OCI-LY7 (cell line): ENCODE measurements around the gene KLRC2. TPM values are rescaled to one million over a fixed set of nuclear protein-coding genes. Genes with fewer than 3 reads are reported as not detected.
A peak's percentile ranks its signal among the peaks of the same experiment; 100 is the strongest.

Experiments used
- BruUV-seq: library from RNA; stranded (reverse); fragments of 400-500 nt; replicated peaks from 2 replicates; lab custom pipeline; 2021; lab: Mats Ljungman, UMichigan
- CTCF ChIA-PET: fragments of 300-600 bp; sonication (Branson Sonifier 250); formaldehyde crosslinking; loops from one replicate; lab custom pipeline; 2022; ENCODE audit warnings: antibody characterized with exemption; ENCODE audit not compliant: unreplicated experiment; lab: Charles Lee
- POLR2A ChIA-PET: fragments of 300-600 bp; sonication (Branson Sonifier 250); formaldehyde crosslinking; loops from one replicate; lab custom pipeline; 2022; ENCODE audit warnings: antibody characterized with exemption; lab: Charles Lee
- DNase-seq: peaks from one replicate; pipeline ENCODE4 v3.0.0-alpha.2; 2015; ENCODE audit warnings: low spot score
- H2AFZ ChIP-seq: fragments of 200-600 bp; sonication (generic), shearing (Covaris generic); 2 replicates; pipeline ENCODE4 v1.6.1; 2014; ENCODE audit warnings: mild to moderate bottlenecking, antibody characterized with exemption, low read length, moderate library complexity
- H3K27ac ChIP-seq: fragments of 200-600 bp; sonication (generic); 2 replicates; pipeline ENCODE4 v1.5.1; 2014; ENCODE audit warnings: mixed run types, low read depth, mild to moderate bottlenecking, moderate library complexity, low read length, inconsistent platforms; ENCODE audit not compliant: poor library complexity, severe bottlenecking
- H3K36me3 ChIP-seq: fragments of 200-600 bp; sonication (generic); 2 replicates; pipeline ENCODE4 v1.6.1; 2014; ENCODE audit warnings: mild to moderate bottlenecking, antibody characterized with exemption, low read length, moderate library complexity, mixed read lengths; ENCODE audit not compliant: insufficient read depth
- H3K4me1 ChIP-seq: fragments of 200-600 bp; sonication (generic); 2 replicates; pipeline ENCODE4 v1.5.1; 2014; ENCODE audit warnings: mild to moderate bottlenecking, low read length; ENCODE audit not compliant: insufficient read depth, poor library complexity, severe bottlenecking
- H3K4me2 ChIP-seq: fragments of 200-600 bp; sonication (generic); 2 replicates; pipeline ENCODE4 v1.6.1; 2014; ENCODE audit warnings: mild to moderate bottlenecking, low read length
- H3K4me3 ChIP-seq: fragments of 200-600 bp; sonication (generic); 2 replicates; pipeline ENCODE4 v1.5.1; 2014; ENCODE audit warnings: mild to moderate bottlenecking, low read depth, low read length; ENCODE audit not compliant: poor library complexity, severe bottlenecking
- H3K79me2 ChIP-seq: fragments of 200-600 bp; sonication (generic); 2 replicates; pipeline ENCODE4 v1.6.1; 2016; ENCODE audit warnings: low read depth, mild to moderate bottlenecking, low read length, moderate library complexity, mixed read lengths; ENCODE audit not compliant: insufficient read depth
- H3K9me2 ChIP-seq: fragments of 200-600 bp; sonication (generic); 2 replicates; pipeline ENCODE4 v1.6.1; 2016; ENCODE audit warnings: mild to moderate bottlenecking, low read length, mixed read lengths; ENCODE audit not compliant: insufficient read depth
- H3K9me3 ChIP-seq: fragments of 200-600 bp; sonication (generic); 2 replicates; pipeline ENCODE4 v1.6.1; 2014; ENCODE audit warnings: mild to moderate bottlenecking, mixed run types, low read length, mixed read lengths
- H4K20me1 ChIP-seq: fragments of 200-600 bp; sonication (generic); 2 replicates; pipeline ENCODE4 v1.6.1; 2014; ENCODE audit warnings: mild to moderate bottlenecking, antibody characterized with exemption, low read length, moderate library complexity, mixed read lengths; ENCODE audit not compliant: insufficient read depth
- EZH2phosphoT487 ChIP-seq: fragments of 200-600 bp; sonication (generic); IDR thresholded peaks from 2 replicates; pipeline ENCODE4 v1.6.1; 2018; ENCODE audit warnings: low read depth, borderline replicate concordance, mild to moderate bottlenecking, mixed run types, antibody characterized with exemption, low read length, moderate library complexity, mixed read lengths
- intact Hi-C: fragments of 100-400 bp; cut with micrococcal nuclease; formaldehyde crosslinking; loops from one replicate; pipeline ENCODE4 v1.10.0; 2022; ENCODE audit not compliant: unreplicated experiment
- total RNA-seq, 2 experiments: library from RNA; depleted of rRNA in 1 of 2; stranded (reverse); fragments of >200 nt in 1 of 2; shearing (Covaris generic) in 1 of 2; gene quantifications; 2 replicates each; pipeline ENCODE4 v1.2.3, GENCODE V29; 2014 to 2022
- TF ChIP-seq, protein P1 (sequence below): fragments of 200-600 bp; sonication (generic); conservative IDR thresholded peaks from 2 replicates; pipeline ENCODE4 v1.5.1; 2014; ENCODE audit warnings: mild to moderate bottlenecking, antibody characterized with exemption, low read length, moderate library complexity, mixed read lengths

KLRC2 gene
- total RNA-seq, 2 experiments from 2014 or later: not detected

GRCh38 chr12:10409392-10409791 is 26.4 kb downstream of the KLRC2 start, which contains the start of gene KLRC4:
Gene KLRC4 (minus strand): TSS chr12:10409757. CDS start chr12:10409575, 182 bp downstream.
- Histone ChIP-seq H3K4me3 (peak within 1 kb of the TSS; percentile 73), H3K36me3 (peaks cover 27% of the 10 kb centered on the region), H3K27ac (peak within 1 kb of the TSS; percentile 86), H3K4me1 (peaks cover 47% of the 10 kb centered on the region), H3K79me2 (peaks cover 45% of the 10 kb centered on the region), H3K9me2 (no peaks in the 10 kb centered on the region), H4K20me1 (no peaks in the 10 kb centered on the region), H3K4me2 (peak within 1 kb of the TSS; percentile 79), H3K9me3 (peaks cover 19% of the 10 kb centered on the region), H2AFZ (peak within 1 kb of the TSS; percentile 36; the same call in 1 of the 2 replicates)
- no TSS peak for BruUV-seq
- ChIA-PET POLR2A (interaction anchor here (0.6 kb wide), 1 partner anchor 12 kb away, joined by 5 read pairs; no protein-coding TSS in a partner anchor), CTCF (no interaction called here)
- no peak for TF ChIP-seq EZH2phosphoT487
- TF ChIP-seq, protein P1, sequence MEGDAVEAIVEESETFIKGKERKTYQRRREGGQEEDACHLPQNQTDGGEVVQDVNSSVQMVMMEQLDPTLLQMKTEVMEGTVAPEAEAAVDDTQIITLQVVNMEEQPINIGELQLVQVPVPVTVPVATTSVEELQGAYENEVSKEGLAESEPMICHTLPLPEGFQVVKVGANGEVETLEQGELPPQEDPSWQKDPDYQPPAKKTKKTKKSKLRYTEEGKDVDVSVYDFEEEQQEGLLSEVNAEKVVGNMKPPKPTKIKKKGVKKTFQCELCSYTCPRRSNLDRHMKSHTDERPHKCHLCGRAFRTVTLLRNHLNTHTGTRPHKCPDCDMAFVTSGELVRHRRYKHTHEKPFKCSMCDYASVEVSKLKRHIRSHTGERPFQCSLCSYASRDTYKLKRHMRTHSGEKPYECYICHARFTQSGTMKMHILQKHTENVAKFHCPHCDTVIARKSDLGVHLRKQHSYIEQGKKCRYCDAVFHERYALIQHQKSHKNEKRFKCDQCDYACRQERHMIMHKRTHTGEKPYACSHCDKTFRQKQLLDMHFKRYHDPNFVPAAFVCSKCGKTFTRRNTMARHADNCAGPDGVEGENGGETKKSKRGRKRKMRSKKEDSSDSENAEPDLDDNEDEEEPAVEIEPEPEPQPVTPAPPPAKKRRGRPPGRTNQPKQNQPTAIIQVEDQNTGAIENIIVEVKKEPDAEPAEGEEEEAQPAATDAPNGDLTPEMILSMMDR: no peak
- peak; percentile 92 for DNase-seq
- intact Hi-C loops: loop anchor here (2.0 kb wide), 2 partner anchors 15 to 43 kb away; no protein-coding TSS in a partner anchor

DNA sequence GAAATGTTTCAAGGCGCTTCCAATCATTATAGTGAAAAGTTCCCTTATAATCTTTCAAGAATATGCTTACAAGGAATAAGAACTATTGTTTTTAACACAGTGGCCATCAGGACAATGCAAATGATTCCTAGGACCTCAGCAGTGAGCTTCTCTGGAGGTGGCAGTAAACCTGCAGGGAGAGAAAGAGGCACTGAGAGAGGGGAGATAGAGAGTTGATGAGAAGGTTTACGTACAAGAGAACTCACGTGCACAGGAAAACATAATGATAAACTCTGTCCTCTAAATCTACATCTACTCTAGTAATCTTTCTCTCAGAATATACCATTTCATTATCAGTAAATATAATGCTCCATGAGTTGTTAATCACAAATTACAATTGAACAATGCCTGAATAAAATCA is 27.0 kb downstream of the KLRC2 start:
- peak overlapping the region; percentile 86 for H3K27ac ChIP-seq
- TF ChIP-seq, protein P1: no peak; the same call in 1 of the 2 replicates
- no peak for TF ChIP-seq EZH2phosphoT487
- intact Hi-C loops: loop anchor here (2.0 kb wide), 2 partner anchors 14 to 42 kb away; no protein-coding TSS in a partner anchor
- peaks cover 24% of the 10 kb centered on the region for H3K9me3 ChIP-seq
- no peaks in the 10 kb centered on the region for H3K9me2 ChIP-seq
- peak overlapping the region; percentile 79 for H3K4me2 ChIP-seq
- peak; percentile 51 for DNase-seq
- no peaks in the 10 kb centered on the region for H4K20me1 ChIP-seq
- peaks cover 47% of the 10 kb centered on the region for H3K4me1 ChIP-seq
- H3K79me2 ChIP-seq: peaks cover 51% of the 10 kb centered on the region
- POLR2A ChIA-PET: interaction anchor here (0.6 kb wide), 1 partner anchor 11 kb away, joined by 5 read pairs; no protein-coding TSS in a partner anchor
- BruUV-seq: TSS peak; percentile 72
- CTCF ChIA-PET: no interaction called here
- H3K36me3 ChIP-seq: peaks cover 33% of the 10 kb centered on the region
- peak overlapping the region; percentile 36; the same call in 1 of the 2 replicates for H2AFZ ChIP-seq
- peak overlapping the region; percentile 73 for H3K4me3 ChIP-seq

DNA sequence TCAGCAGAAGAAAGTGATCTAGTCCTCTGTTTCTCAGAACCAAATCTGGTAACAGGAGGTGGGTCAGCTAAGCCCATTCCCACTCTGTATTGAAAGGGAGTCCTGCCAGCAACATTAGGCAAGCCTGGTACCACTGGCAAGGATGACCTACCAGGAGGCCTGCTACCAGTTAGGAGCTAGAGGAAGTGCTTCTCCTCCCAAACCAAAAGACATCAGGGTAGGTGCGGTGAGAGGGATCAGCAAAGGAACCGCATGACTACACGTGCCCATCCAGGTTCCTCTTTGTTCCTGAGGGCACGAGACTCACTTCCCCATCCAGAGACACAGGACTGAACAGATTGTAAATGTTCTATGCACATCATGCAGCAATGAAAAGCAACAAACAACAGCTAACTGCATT is 29.1 kb downstream of the KLRC2 start:
- H3K9me2 ChIP-seq: no peaks in the 10 kb centered on the region
- peaks cover 72% of the 10 kb centered on the region for H3K79me2 ChIP-seq
- peaks cover 44% of the 10 kb centered on the region for H3K4me1 ChIP-seq
- peak overlapping the region; percentile 86 for H3K27ac ChIP-seq
- H3K4me2 ChIP-seq: peak overlapping the region; percentile 79
- intact Hi-C loops: no loop called here
- peak overlapping the region; percentile 73 for H3K4me3 ChIP-seq
- peaks cover 43% of the 10 kb centered on the region for H3K36me3 ChIP-seq
- POLR2A ChIA-PET: interaction anchor here (1.0 to 2.0 kb wide), 6 partner anchors 10 to 56 kb away, joined by 3 to 26 read pairs (median 5); no protein-coding TSS in a partner anchor
- peak overlapping the region; percentile 21 for H2AFZ ChIP-seq
- BruUV-seq: no TSS peak
- peak; percentile 66 for DNase-seq
- TF ChIP-seq EZH2phosphoT487: no peak
- TF ChIP-seq, protein P1: no peak
- CTCF ChIA-PET: interaction anchor here (1.0 to 1.3 kb wide), 2 partner anchors 9 to 10 kb away, joined by 3 to 4 read pairs; no protein-coding TSS in a partner anchor
- no peaks in the 10 kb centered on the region for H4K20me1 ChIP-seq
- peaks cover 22% of the 10 kb centered on the region for H3K9me3 ChIP-seq
